ENCODE measurements around the gene ARHGEF17.

ARHGEF17 gene

DNA sequence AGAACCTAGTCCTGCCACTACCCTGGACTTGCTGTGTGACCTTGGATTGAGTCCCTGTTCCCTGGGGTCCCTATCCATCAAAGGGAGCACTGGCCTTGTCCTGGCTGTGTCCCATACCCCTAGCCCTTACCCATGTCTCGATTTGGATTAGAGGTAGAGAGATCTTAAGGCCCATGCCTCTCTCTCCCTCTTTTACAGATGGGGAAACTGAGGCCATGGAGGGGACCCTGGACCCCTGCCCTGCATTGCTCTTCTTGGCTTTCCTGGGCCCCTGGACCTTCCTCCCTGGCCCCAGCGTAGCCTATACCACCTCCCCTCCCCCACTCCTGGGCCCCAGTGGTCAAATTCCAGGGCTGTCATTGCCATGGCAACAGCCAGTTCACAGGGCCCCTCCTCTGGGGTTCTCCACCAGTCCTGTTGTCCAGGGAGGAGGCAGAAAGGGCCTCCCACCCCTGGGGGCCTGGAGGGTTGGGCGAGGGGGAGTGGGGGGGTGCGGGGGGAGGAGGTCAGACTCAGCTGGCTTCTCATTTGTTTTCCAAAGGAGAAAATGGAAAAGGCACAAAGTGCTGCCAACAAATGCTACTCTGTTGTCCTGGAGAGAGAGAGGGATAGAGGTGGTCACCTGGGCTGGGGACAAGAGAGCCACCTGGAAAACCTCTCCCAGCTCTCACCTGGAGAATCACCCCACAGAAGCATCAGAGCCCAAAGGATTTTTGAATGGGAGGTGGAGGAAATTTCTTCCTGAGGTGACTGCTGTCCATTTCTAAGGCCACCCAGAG is 23.3 kb downstream of the ARHGEF17 start:
- TF ChIP-seq, protein P1, sequence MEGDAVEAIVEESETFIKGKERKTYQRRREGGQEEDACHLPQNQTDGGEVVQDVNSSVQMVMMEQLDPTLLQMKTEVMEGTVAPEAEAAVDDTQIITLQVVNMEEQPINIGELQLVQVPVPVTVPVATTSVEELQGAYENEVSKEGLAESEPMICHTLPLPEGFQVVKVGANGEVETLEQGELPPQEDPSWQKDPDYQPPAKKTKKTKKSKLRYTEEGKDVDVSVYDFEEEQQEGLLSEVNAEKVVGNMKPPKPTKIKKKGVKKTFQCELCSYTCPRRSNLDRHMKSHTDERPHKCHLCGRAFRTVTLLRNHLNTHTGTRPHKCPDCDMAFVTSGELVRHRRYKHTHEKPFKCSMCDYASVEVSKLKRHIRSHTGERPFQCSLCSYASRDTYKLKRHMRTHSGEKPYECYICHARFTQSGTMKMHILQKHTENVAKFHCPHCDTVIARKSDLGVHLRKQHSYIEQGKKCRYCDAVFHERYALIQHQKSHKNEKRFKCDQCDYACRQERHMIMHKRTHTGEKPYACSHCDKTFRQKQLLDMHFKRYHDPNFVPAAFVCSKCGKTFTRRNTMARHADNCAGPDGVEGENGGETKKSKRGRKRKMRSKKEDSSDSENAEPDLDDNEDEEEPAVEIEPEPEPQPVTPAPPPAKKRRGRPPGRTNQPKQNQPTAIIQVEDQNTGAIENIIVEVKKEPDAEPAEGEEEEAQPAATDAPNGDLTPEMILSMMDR (IDR thresholded peaks at IDR 0.05; ENCODE audit: low read depth, low read length), result no peak
- no peak for DNase-seq (ENCODE audit: low read depth, low spot score)
- in situ Hi-C loops (cut with HindIII; ENCODE audit: low sequenced_read_pairs), result no loop called here
- no peak overlapping the region for H3K4me3 ChIP-seq (ENCODE audit: low read depth, low read length)

DNA sequence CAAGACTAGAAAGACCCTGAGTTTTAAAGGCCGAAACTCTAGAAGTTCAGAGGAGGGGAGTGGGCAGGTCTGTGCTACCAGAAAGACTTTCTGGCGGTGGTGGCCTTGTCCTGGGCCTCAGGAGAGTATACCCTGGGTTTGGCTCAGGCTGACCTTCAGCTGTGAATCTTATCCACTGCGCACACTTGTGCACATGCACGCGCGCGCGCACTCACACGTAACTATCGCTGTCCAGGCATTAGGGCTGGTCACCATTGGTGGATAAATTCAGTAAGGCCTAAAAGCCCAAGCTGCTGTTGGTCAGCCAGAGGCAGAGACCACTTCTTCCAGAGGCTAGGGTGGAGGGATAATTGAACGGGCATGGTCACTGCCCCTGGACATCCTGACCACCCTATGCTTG is 25.1 kb downstream of the ARHGEF17 start:
- TF ChIP-seq, protein P1 (IDR thresholded peaks at IDR 0.05; ENCODE audit: low read depth, low read length), result no peak
- no peak for DNase-seq (ENCODE audit: low read depth, low spot score)
- in situ Hi-C loops (cut with HindIII; ENCODE audit: low sequenced_read_pairs), result no loop called here
- no peak overlapping the region for H3K4me3 ChIP-seq (ENCODE audit: low read depth, low read length)

DNA sequence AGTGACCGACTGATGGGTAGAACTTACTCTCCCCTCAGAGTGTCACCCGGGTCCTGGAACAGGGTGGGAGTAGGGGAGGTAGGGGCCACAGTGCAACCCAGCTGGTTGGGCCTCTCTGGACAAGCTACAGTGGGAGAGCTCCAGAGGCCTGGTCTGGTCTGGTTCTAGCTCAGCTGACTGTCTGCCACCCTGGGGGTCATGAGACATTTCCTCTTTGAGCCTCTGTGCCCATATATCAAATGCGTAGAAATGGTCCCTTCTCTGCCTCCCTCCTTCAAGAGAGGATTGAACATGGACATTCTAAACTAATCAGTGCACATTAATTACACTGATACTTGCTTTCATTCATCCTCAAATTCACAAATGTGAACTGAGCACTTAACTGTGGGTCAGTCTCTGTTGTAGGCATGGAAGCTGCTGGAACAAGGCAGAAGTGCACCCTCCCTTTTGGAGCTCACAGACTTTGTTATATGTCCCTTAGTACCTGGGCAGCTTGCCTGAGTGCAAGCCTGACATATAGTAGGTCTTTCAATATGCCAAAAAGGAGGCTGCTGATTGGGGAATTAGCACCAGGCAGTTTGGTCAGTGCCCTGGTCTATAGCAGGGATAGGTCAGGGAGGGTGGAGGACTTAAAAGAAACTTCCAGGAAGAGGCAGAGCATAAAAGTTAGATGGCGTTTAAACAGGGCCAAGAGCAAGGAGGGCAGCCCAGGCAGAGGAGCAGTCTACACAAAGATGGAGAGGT is 25.7 kb downstream of the ARHGEF17 start:
- no peak overlapping the region for H3K4me3 ChIP-seq (ENCODE audit: low read depth, low read length)
- in situ Hi-C loops (cut with HindIII; ENCODE audit: low sequenced_read_pairs), result no loop called here
- no peak for DNase-seq (ENCODE audit: low read depth, low spot score)
- TF ChIP-seq, protein P1 (IDR thresholded peaks at IDR 0.05; ENCODE audit: low read depth, low read length), result no peak

DNA sequence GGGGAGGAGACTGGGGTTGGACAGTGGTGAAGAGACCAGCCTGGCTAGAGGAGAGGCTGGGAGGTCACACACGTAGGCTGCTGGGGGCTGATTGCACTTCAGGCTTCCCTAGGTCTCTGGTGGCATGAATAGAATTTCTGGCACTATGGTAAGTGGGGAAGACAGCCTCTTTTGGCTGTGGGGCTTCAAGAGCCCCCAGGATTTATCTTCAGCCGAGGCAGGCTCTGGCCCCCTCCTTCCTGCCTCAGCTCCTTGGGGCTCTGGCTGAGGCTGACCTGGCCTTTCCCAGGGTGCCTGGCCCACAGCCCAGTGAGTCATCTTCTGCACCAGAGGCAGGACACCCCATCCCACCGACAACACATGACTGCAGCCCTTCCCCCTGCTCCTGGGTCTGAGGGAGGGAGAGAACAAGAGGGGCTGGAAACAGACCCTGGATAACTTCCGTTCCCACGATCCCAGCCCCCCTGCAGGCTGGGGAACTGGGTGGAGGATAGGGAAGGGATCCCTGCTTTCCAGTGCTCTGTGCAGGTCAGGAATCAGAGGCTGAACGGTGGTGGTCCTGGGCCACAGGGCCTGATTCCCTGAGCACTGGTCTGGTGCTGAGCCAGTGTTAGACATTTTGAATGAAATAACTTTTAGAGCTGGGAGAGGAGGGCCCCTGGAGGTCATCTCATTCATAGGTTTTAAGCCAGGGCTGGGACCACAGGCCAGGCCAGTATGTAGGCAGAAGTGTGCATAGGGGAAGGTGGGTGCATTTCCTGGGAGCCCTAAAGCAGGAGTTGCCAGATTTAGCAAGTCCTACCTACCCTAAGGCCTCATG is 26.5 kb downstream of the ARHGEF17 start:
- TF ChIP-seq, protein P1 (IDR thresholded peaks at IDR 0.05; ENCODE audit: low read depth, low read length), result peak; percentile 6
- in situ Hi-C loops (cut with HindIII; ENCODE audit: low sequenced_read_pairs), result no loop called here
- peak; percentile 91 for DNase-seq (ENCODE audit: low read depth, low spot score)
- H3K4me3 ChIP-seq (ENCODE audit: low read depth, low read length), result no peak overlapping the region

DNA sequence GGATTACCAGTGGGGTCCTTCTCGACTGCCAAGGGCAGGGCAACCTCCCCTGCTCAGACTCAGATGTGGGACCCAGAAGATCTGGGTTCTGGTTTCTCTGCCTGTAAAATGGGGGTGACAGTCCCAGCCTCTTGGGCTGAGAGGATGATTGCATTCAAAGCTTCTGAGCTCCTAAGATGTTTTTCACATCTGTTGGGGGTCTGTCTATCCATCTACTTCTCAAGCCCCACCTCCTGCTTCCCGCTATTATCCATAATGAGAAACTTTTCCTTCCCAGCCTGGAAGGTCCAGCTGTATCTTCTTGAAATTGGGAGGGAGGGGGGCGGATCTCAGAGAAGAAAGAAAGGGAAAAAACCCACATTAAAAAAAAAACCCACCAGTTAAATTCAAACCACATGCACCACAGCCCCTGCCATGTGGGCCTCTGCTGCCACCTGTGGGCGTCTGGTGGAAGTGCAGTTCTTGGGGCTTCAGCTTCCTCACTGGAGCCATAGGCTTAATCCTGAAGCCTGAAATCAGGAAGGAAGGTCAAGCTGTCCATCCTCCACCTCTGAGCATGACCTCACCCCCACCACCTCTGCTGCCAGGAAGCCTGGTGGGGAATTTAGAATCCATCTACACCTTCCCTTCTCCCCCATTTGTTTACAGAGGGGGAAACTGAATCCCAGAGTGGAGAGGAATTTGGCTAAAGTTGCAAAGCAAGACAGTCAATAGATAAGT is 27.3 kb downstream of the ARHGEF17 start:
- TF ChIP-seq, protein P1 (IDR thresholded peaks at IDR 0.05; ENCODE audit: low read depth, low read length), result peak; percentile 99

DNA sequence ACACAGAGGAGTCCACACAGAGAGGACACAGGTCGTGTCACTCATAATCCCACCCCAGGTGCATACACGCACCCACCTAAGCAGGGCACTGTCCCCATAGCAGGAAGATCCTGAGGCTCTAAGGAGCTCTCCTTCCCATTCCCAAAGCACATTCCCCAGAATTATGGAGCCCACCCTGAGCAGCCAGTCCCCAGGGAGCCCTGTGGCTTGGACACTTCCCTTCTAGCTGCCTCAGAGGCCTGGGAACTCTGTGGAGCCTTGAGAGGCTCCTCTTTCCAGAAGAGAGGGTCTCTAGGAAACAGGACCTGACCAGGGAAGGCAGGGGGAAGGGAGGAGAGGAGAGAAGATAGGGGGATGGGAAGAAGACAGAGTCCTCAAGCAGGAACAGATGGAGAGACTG is 29.8 kb downstream of the ARHGEF17 start:
- TF ChIP-seq, protein P1 (IDR thresholded peaks at IDR 0.05; ENCODE audit: low read depth, low read length), result no peak
- H3K4me3 ChIP-seq (ENCODE audit: low read depth, low read length), result no peak overlapping the region
- in situ Hi-C loops (cut with HindIII; ENCODE audit: low sequenced_read_pairs), result no loop called here
- DNase-seq (ENCODE audit: low read depth, low spot score), result no peak

More for the DNA sequence above, 27.3 kb downstream of the ARHGEF17 start:
- in situ Hi-C loops (cut with HindIII; ENCODE audit: low sequenced_read_pairs), result no loop called here
- DNase-seq (ENCODE audit: low read depth, low spot score), result peak; percentile 84
- no peak overlapping the region for H3K4me3 ChIP-seq (ENCODE audit: low read depth, low read length)
